Panc1 (cell line): ENCODE measurements around the gene BCL2L1. TPM values are rescaled to one million over a fixed set of nuclear protein-coding genes. Genes with fewer than 3 reads are reported as not detected.

Experiments used
- ATAC-seq: fragments of 200-7000 bp; cut with Tn5 transposase; 2 replicates; pipeline ENCODE4 v1.9.1; 2020; ENCODE audit warnings: mild to moderate bottlenecking, moderate library complexity
- BruUV-seq: library from RNA; stranded (reverse); fragments of 400-500 nt; replicated peaks from 2 replicates; lab custom pipeline; 2021; lab: Mats Ljungman, UMichigan
- CTCF ChIA-PET: fragments of 300-600 bp; sonication (Branson Sonifier 250); formaldehyde crosslinking; loops from one replicate; lab custom pipeline; 2022; ENCODE audit warnings: antibody characterized with exemption; lab: Charles Lee
- POLR2A ChIA-PET: fragments of 300-600 bp; sonication (Branson Sonifier 250); formaldehyde crosslinking; loops from one replicate; lab custom pipeline; 2022; ENCODE audit warnings: antibody characterized with exemption; lab: Charles Lee
- DNase-seq: peaks from one replicate; pipeline ENCODE4 v3.0.0-alpha.2; 2010; ENCODE audit warnings: low read depth, low spot score
- H3K27ac ChIP-seq: 2 replicates; pipeline ENCODE4 v1.5.1; 2011; ENCODE audit warnings: mild to moderate bottlenecking, low read length, inconsistent platforms
- H3K27me3 ChIP-seq: fragments of 200-500 bp; sonication (Bioruptor generic); 2 replicates; pipeline ENCODE4 v1.6.0; 2014; ENCODE audit warnings: low read length, inconsistent platforms; ENCODE audit not compliant: control insufficient read depth, insufficient read depth
- H3K36me3 ChIP-seq: fragments of 200-500 bp; sonication (Bioruptor generic); 2 replicates; pipeline ENCODE4 v1.5.1; 2014; ENCODE audit warnings: inconsistent platforms, mild to moderate bottlenecking, low read length, moderate library complexity; ENCODE audit not compliant: control insufficient read depth, insufficient read depth
- H3K4me1 ChIP-seq: 2 replicates; pipeline ENCODE4 v1.5.1; 2011; ENCODE audit warnings: inconsistent platforms, mild to moderate bottlenecking, low read length, moderate library complexity; ENCODE audit not compliant: control insufficient read depth, insufficient read depth
- H3K4me3 ChIP-seq, 2 experiments: 2 replicates each; pipeline ENCODE4 v1.5.1; 2011 to 2012; ENCODE audit warnings: low read depth in 2 of 2, low read length in 2 of 2, mild to moderate bottlenecking in 2 of 2, inconsistent platforms in 1 of 2, moderate library complexity in 1 of 2
- H3K9me3 ChIP-seq: fragments of 200-500 bp; sonication (Bioruptor generic); 2 replicates; pipeline ENCODE4 v1.5.1; 2014; ENCODE audit warnings: low read depth, mild to moderate bottlenecking, inconsistent platforms, low read length, moderate library complexity; ENCODE audit not compliant: control insufficient read depth, insufficient read depth
- POLR2AphosphoS5 ChIP-seq: IDR thresholded peaks from 2 replicates; pipeline ENCODE4 v1.6.1; 2012; ENCODE audit warnings: mild to moderate bottlenecking, low read depth, low read length, moderate library complexity
- SIN3A ChIP-seq: IDR thresholded peaks from 2 replicates; pipeline ENCODE4 v1.6.1; 2012; ENCODE audit warnings: low read depth, mild to moderate bottlenecking, low read length, moderate library complexity, borderline replicate concordance; ENCODE audit not compliant: insufficient read depth
- TCF7L2 ChIP-seq: IDR thresholded peaks from 2 replicates; pipeline ENCODE4 v1.6.1; 2011; ENCODE audit warnings: mild to moderate bottlenecking, low read depth, low read length, inconsistent platforms
- in situ Hi-C: cut with HindIII; loops from 2 replicates; pipeline ENCODE4 v1.10.0; 2016; ENCODE audit warnings: low sequenced_read_pairs, low pct_unique_long_range_greater_than_20kb
- intact Hi-C: fragments of 100-400 bp; cut with micrococcal nuclease; formaldehyde crosslinking; loops from one replicate; pipeline ENCODE4 v1.10.0; 2022; ENCODE audit not compliant: unreplicated experiment
- total RNA-seq: library from RNA; stranded (reverse); gene quantifications from one replicate; pipeline ENCODE4 v1.2.1, GENCODE V29; 2021; ENCODE audit not compliant: unreplicated experiment
- TF ChIP-seq, protein P1 (sequence below), 2 experiments: IDR thresholded peaks; 2 replicates each; pipeline ENCODE4 v1.6.1; 2011 to 2012; ENCODE audit warnings: low read depth in 2 of 2, control low read depth in 1 of 2, low read length in 1 of 2, mild to moderate bottlenecking in 1 of 2, moderate library complexity in 1 of 2; ENCODE audit not compliant: insufficient read depth in 1 of 2
- TF ChIP-seq, protein P2 (sequence below): fragments of 450-650 bp; IDR thresholded peaks from 2 replicates; pipeline ENCODE4 v1.5.1; 2017; ENCODE audit warnings: mild to moderate bottlenecking

BCL2L1 gene
- total RNA-seq, 1 experiment from 2014 or later, result 150 TPM

DNA sequence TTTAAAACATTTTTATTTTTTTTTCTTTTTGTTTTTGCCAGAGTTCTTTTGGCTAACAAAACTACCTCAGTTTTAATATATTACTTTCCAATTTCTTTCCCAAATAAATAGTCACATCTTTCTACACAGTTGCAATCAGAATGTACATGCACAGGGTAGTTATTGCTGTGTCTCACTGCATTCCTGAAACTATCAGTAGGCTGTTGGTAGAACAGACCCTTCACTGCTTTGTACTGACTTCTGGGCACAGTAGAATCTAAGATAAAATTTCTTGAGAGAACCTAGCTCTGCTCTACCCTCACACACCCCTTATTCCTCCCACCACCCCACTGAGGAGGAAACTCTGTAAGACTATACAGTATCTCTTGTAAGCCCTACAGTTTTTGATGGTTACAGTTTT lies 36.3 kb upstream of the BCL2L1 start:
- intact Hi-C loops, result no loop called here
- in situ Hi-C loops, result no loop called here
- Histone ChIP-seq H3K27me3 (no peaks in the 10 kb centered on the region), H3K4me1 (no peaks in the 10 kb centered on the region), H3K9me3 (no peaks in the 10 kb centered on the region), H3K27ac (no peak overlapping the region), H3K36me3 (peaks cover 38% of the 10 kb centered on the region), H3K4me3 (no peak overlapping the region)
- TF ChIP-seq, protein P1, sequence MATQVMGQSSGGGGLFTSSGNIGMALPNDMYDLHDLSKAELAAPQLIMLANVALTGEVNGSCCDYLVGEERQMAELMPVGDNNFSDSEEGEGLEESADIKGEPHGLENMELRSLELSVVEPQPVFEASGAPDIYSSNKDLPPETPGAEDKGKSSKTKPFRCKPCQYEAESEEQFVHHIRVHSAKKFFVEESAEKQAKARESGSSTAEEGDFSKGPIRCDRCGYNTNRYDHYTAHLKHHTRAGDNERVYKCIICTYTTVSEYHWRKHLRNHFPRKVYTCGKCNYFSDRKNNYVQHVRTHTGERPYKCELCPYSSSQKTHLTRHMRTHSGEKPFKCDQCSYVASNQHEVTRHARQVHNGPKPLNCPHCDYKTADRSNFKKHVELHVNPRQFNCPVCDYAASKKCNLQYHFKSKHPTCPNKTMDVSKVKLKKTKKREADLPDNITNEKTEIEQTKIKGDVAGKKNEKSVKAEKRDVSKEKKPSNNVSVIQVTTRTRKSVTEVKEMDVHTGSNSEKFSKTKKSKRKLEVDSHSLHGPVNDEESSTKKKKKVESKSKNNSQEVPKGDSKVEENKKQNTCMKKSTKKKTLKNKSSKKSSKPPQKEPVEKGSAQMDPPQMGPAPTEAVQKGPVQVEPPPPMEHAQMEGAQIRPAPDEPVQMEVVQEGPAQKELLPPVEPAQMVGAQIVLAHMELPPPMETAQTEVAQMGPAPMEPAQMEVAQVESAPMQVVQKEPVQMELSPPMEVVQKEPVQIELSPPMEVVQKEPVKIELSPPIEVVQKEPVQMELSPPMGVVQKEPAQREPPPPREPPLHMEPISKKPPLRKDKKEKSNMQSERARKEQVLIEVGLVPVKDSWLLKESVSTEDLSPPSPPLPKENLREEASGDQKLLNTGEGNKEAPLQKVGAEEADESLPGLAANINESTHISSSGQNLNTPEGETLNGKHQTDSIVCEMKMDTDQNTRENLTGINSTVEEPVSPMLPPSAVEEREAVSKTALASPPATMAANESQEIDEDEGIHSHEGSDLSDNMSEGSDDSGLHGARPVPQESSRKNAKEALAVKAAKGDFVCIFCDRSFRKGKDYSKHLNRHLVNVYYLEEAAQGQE (IDR thresholded peaks at IDR 0.05; ENCODE audit: insufficient read depth in 1 of 2, low read depth in 2 of 2, low read length in 1 of 2), result no peak
- TF ChIP-seq SIN3A, result no peak
- no peak for TF ChIP-seq TCF7L2
- TF ChIP-seq, protein P2, sequence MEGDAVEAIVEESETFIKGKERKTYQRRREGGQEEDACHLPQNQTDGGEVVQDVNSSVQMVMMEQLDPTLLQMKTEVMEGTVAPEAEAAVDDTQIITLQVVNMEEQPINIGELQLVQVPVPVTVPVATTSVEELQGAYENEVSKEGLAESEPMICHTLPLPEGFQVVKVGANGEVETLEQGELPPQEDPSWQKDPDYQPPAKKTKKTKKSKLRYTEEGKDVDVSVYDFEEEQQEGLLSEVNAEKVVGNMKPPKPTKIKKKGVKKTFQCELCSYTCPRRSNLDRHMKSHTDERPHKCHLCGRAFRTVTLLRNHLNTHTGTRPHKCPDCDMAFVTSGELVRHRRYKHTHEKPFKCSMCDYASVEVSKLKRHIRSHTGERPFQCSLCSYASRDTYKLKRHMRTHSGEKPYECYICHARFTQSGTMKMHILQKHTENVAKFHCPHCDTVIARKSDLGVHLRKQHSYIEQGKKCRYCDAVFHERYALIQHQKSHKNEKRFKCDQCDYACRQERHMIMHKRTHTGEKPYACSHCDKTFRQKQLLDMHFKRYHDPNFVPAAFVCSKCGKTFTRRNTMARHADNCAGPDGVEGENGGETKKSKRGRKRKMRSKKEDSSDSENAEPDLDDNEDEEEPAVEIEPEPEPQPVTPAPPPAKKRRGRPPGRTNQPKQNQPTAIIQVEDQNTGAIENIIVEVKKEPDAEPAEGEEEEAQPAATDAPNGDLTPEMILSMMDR, result no peak
- no peak for TF ChIP-seq POLR2AphosphoS5
- DNase-seq (no peak), ATAC-seq (no peak)
- ChIA-PET CTCF (no interaction called here), POLR2A (interaction anchor here (0.6 kb wide), 1 partner anchor 17 kb away, joined by 3 read pairs; no protein-coding TSS in a partner anchor)
- no TSS peak for BruUV-seq

DNA sequence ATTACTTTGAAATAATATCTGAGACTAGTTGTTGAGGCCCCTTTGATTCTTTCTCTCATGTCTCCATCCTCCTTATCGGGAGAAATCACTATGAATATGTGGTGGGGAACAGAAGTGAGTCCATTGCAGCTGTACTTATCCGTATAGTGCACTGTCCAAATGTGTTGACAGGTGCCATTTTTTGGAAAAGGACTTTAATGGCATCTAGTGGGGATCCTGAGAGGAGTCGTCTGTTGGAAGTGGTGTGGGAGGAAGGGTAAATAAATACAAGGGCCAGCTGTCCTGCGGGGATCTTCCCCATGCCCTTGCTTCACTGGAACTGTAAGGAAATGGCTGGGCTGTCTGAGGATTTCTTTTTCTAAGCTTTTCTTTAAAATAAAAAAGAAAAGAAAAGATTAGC lies 35.9 kb upstream of the BCL2L1 start:
- Histone ChIP-seq H3K27ac (no peak overlapping the region), H3K4me3 (no peak overlapping the region), H3K4me1 (no peaks in the 10 kb centered on the region), H3K9me3 (no peaks in the 10 kb centered on the region), H3K36me3 (peaks cover 38% of the 10 kb centered on the region), H3K27me3 (no peaks in the 10 kb centered on the region)
- ChIA-PET CTCF (no interaction called here), POLR2A (interaction anchor here (0.6 kb wide), 1 partner anchor 18 kb away, joined by 3 read pairs; no protein-coding TSS in a partner anchor)
- in situ Hi-C loops, result no loop called here
- no TSS peak for BruUV-seq
- DNase-seq (no peak), ATAC-seq (no peak)
- no peak for TF ChIP-seq POLR2AphosphoS5
- TF ChIP-seq, protein P1 (IDR thresholded peaks at IDR 0.05; ENCODE audit: insufficient read depth in 1 of 2, low read depth in 2 of 2, low read length in 1 of 2), result no peak
- no peak for TF ChIP-seq TCF7L2
- TF ChIP-seq SIN3A, result no peak
- TF ChIP-seq, protein P2, result no peak
- intact Hi-C loops, result no loop called here
